Ascending aorta (tissue), 2 donors: ENCODE data around the gene EIF2A. TPM values are rescaled to one million over a fixed set of nuclear protein-coding genes. Genes with fewer than 3 reads are reported as not detected.

Experiments used
- DNase-seq, 2 donors: peaks; one replicate each; pipeline ENCODE4 v3.0.0-alpha.2; 2019; ENCODE audit warnings: low spot score in 2 of 2
- H3K27ac ChIP-seq, 2 donors: fragments of 200-600 bp; sonication (generic); one replicate each; pipeline ENCODE4 v1.5.1; 2016 to 2017; ENCODE audit warnings: mild to moderate bottlenecking in 1 of 2
- H3K27me3 ChIP-seq: fragments of 200-600 bp; sonication (generic); one replicate; pipeline ENCODE4 v1.5.1; 2017
- H3K36me3 ChIP-seq, 2 donors: fragments of 200-600 bp; sonication (generic); one replicate each; pipeline ENCODE4 v1.5.1; 2016
- H3K4me1 ChIP-seq, 2 donors: fragments of 200-600 bp; sonication (generic); one replicate each; pipeline ENCODE4 v1.5.1; 2016 to 2017; ENCODE audit warnings: mild to moderate bottlenecking in 1 of 2
- H3K4me3 ChIP-seq, 2 donors: fragments of 200-600 bp; sonication (generic); one replicate each; pipeline ENCODE4 v1.5.1; 2016 to 2017; ENCODE audit warnings: mild to moderate bottlenecking in 1 of 2
- H3K9me3 ChIP-seq, 2 donors: fragments of 200-600 bp; sonication (generic); one replicate each; pipeline ENCODE4 v1.5.1; 2016
- intact Hi-C: fragments of 100-400 bp; cut with DNase I; formaldehyde crosslinking; loops from one replicate; pipeline ENCODE4 v1.15.1; 2023
- total RNA-seq: library from RNA; depleted of rRNA; stranded (reverse); fragments of >200 nt; gene quantifications from one replicate; pipeline ENCODE4 v1.1.0, GENCODE V29; 2016
- TF ChIP-seq, protein P1 (sequence below), 3 experiments: fragments of 200-600 bp in 2 of 3; fragments of 450-650 bp in 1 of 3; sonication (generic) in 2 of 3; IDR thresholded peaks; one replicate each; pipeline ENCODE4 v1.5.1; 2016 to 2019; ENCODE audit warnings: antibody characterized with exemption in 3 of 3, mild to moderate bottlenecking in 1 of 3, moderate library complexity in 1 of 3

Gene EIF2A
- total RNA-seq, 1 donor from 2014 or later = 83.2 TPM

GRCh38 chr3:150509780-150510179 is 36.8 kb upstream of the EIF2A start:
- H3K27ac ChIP-seq = no peak overlapping the region
- peaks cover 0 to 4% of the 10 kb centered on the region in 2 donors for H3K9me3 ChIP-seq
- no peak overlapping the region for H3K4me3 ChIP-seq
- TF ChIP-seq, protein P1, sequence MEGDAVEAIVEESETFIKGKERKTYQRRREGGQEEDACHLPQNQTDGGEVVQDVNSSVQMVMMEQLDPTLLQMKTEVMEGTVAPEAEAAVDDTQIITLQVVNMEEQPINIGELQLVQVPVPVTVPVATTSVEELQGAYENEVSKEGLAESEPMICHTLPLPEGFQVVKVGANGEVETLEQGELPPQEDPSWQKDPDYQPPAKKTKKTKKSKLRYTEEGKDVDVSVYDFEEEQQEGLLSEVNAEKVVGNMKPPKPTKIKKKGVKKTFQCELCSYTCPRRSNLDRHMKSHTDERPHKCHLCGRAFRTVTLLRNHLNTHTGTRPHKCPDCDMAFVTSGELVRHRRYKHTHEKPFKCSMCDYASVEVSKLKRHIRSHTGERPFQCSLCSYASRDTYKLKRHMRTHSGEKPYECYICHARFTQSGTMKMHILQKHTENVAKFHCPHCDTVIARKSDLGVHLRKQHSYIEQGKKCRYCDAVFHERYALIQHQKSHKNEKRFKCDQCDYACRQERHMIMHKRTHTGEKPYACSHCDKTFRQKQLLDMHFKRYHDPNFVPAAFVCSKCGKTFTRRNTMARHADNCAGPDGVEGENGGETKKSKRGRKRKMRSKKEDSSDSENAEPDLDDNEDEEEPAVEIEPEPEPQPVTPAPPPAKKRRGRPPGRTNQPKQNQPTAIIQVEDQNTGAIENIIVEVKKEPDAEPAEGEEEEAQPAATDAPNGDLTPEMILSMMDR (IDR thresholded peaks at IDR 0.05) = no peak
- H3K4me1 ChIP-seq = no peaks in the 10 kb centered on the region
- H3K27me3 ChIP-seq = no peaks in the 10 kb centered on the region
- no peak for DNase-seq
- intact Hi-C loops = no loop called here
- no peaks in the 10 kb centered on the region for H3K36me3 ChIP-seq

DNA sequence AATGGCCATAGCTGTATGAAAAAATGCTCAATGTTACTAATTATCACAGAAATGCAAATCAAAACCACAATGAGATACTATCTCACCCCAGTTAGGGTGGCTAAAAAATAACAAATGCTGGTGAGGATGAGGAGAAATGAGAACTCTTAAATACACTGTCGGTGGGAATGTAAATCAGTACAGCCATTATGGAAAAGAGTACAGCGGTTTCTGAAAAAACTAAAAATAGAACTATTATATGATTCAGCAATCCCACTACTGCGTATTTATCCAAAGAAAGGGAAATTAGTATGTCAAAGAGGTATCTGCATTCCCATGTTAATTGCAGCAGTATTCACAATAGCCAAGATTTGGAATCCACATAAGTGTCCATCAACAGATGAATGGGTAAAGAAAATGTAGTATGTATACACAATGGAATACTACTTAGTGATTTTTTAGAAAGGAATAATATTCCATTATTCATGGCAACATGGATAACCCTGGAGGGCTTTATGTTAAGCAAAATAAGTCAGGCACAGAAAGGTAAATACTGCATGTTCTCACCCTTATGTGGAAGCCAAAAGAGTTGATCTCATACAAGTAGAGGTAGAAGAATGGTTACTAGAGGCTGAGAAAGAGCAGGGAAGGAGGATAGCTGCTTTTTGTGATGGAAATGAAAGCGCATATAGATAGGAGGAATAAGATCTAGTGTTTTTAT is 35.3 kb upstream of the EIF2A start:
- H3K27ac ChIP-seq = no peak overlapping the region
- intact Hi-C loops = no loop called here
- no peaks in the 10 kb centered on the region for H3K4me1 ChIP-seq
- DNase-seq = no peak
- TF ChIP-seq, protein P1 (IDR thresholded peaks at IDR 0.05) = no peak
- no peaks in the 10 kb centered on the region for H3K36me3 ChIP-seq
- H3K4me3 ChIP-seq = no peak overlapping the region
- H3K9me3 ChIP-seq = peaks cover 0 to 4% of the 10 kb centered on the region in 2 donors
- H3K27me3 ChIP-seq = no peaks in the 10 kb centered on the region

DNA sequence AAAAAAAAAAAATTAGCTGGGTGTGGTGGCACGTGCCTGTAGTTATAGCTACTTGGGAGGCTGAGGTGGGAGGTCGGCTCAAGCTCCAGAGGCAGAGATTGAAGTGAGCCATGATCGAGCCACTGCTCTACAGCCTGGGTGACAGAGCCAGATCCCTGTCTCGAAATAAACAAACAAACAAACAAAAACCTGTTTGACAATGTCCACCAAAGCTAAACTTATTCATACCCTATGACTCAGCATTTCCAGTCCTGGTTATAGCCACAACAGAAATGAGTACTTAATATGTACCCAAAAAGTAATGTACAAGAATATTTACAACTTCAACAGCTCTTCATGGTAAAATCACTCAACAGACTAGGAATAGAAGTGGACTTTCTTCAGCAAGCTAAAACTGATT is 31.4 kb upstream of the EIF2A start:
- TF ChIP-seq, protein P1 (IDR thresholded peaks at IDR 0.05) = no peak
- no peak for DNase-seq
- no peak overlapping the region for H3K27ac ChIP-seq
- intact Hi-C loops = no loop called here
- H3K36me3 ChIP-seq = no peaks in the 10 kb centered on the region
- H3K4me3 ChIP-seq = no peak overlapping the region
- no peaks in the 10 kb centered on the region for H3K4me1 ChIP-seq
- H3K27me3 ChIP-seq = no peaks in the 10 kb centered on the region
- no peaks in the 10 kb centered on the region for H3K9me3 ChIP-seq

- Histone ChIP-seq H3K36me3 (no peaks in the 10 kb centered on the region), H3K9me3 (no peaks in the 10 kb centered on the region), H3K27me3 (no peaks in the 10 kb centered on the region), H3K4me1 (no peaks in the 10 kb centered on the region), H3K27ac (no peak overlapping the region), H3K4me3 (no peak overlapping the region)
- intact Hi-C loops = no loop called here
- DNase-seq = no peak
- TF ChIP-seq, protein P1 (IDR thresholded peaks at IDR 0.05) = no peak
These were observed 27.6 kb upstream of the EIF2A start for GRCh38 chr3:150519026-150519425.

DNA sequence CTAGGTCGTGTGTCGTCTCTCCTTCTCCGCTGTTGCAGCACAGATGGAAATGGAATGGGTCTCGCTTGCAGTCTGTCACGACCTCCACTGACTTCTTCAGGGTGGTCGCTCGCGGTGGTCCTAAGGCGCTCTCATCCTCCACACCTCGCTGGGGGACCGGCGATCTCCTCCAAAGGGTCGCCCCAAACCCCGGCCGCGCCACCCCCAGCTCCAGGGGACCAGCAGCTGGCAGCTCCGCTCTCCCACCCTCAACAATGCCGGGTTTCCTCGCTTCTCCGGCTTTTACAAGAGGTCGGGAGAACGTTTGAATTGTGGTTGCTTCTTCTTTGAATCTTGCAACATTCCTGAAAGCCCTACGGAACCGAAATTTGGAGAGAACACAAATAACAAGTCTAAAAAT is 26.2 kb upstream of the EIF2A start:
- Histone ChIP-seq H3K36me3 (no peaks in the 10 kb centered on the region), H3K9me3 (no peaks in the 10 kb centered on the region), H3K27ac (no peak overlapping the region), H3K27me3 (no peaks in the 10 kb centered on the region), H3K4me3 (no peak overlapping the region), H3K4me1 (no peaks in the 10 kb centered on the region)
- no peak for DNase-seq
- TF ChIP-seq, protein P1 (IDR thresholded peaks at IDR 0.05) = no peak
- intact Hi-C loops = no loop called here

DNA sequence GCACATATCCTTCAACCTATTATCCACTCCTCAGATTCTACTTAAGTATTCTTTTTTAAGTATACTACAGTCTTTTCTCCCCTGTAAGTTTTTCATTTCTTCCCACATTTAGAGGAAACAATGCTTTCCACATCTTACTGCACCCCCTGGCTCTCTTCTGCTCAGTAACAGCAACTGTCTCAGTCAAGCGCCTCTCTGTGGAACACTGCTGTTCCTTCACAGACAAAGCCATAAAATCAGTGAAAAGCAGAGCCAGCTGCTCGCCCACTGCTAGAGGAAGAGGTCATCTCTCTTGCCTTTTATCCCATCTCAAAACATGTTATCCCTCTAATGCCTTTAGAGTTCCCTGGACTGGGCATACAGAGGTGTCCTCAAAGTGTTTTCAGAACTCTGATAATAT is 25.1 kb upstream of the EIF2A start:
- Histone ChIP-seq H3K36me3 (no peaks in the 10 kb centered on the region), H3K4me1 (no peaks in the 10 kb centered on the region), H3K27me3 (no peaks in the 10 kb centered on the region), H3K4me3 (no peak overlapping the region), H3K9me3 (no peaks in the 10 kb centered on the region), H3K27ac (no peak overlapping the region)
- intact Hi-C loops = no loop called here
- DNase-seq = no peak
- TF ChIP-seq, protein P1 (IDR thresholded peaks at IDR 0.05) = no peak
